ENCODE data around the gene PREX1. TPM values are rescaled to one million over a fixed set of nuclear protein-coding genes. Genes with fewer than 3 reads are reported as not detected.

The PREX1 gene
- total RNA-seq, 1 donor from 2014 or later, result 65.5 TPM

DNA sequence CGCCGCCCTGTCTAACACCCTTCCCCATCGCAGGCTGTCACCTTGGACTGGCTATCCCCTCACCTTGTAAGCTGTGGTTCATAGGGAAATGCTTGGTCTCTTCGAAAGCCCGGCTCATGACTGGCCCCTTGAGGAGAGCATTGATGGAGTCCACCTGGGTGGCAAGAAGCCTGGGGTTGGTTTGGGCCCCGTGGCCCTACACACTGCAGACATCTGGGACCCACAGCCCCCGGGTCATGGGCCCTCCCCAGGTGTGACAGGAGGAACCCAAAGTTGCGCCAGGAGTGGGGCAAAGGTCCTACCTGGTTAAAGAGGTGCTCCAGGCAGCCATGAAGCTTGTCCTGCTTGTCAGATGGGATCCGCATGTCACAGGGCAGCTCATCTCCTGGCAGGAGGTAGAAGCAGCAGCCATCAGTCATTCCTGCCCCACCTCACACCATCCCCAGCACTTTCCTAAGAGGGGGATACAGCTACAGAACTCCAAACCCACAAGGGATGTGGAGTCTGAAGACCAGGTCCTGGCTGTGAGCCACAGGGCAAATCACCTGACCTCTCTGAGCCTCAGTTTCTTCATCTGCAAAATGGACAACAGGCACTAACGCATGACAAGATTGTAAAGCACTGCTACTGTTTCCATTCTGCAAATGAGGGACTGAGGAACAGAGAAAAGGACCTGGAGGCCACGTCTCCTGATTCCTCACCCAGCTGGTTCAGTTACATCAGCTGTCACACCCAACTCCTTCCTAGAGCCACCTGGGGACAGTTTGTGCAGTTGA lies 185.5 kb downstream of the PREX1 start:
- Mint-ChIP-seq H3K4me1 (no peaks in the 10 kb centered on the region), H3K36me3 (ENCODE audit: low read depth) (peaks cover 55% of the 10 kb centered on the region), H3K4me3 (no peak overlapping the region), H3K27ac (no peak overlapping the region), H3K9me3 (no peaks in the 10 kb centered on the region), H3K27me3 (no peaks in the 10 kb centered on the region)
- intact Hi-C loops (cut with micrococcal nuclease), result no loop called here
- no peak for DNase-seq

DNA sequence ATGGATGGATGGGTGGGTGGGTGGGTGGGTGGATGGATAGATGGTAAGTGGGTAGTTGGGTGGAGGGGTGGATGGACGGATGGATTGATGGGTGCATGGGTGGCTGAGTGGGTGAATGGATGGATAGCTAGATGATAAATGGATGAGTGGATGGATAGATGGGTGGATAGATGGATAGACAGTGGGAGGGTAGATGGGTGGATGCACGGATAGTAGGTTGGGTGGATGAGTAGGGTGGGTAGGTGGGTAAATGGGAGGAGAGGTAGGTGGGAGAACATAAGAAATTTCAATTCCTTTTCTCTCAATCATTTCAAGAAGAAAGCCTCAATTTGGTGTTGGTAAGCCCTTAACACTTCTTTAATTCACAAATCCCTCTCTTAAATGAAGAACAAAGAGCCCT lies 186.9 kb downstream of the PREX1 start:
- H3K4me3 Mint-ChIP-seq, result no peak overlapping the region
- no peaks in the 10 kb centered on the region for H3K9me3 Mint-ChIP-seq
- no peaks in the 10 kb centered on the region for H3K27me3 Mint-ChIP-seq
- H3K27ac Mint-ChIP-seq, result no peak overlapping the region
- intact Hi-C loops (cut with micrococcal nuclease), result no loop called here
- no peaks in the 10 kb centered on the region for H3K4me1 Mint-ChIP-seq
- peaks cover 51% of the 10 kb centered on the region for H3K36me3 Mint-ChIP-seq (ENCODE audit: low read depth)
- no peak for DNase-seq

DNA sequence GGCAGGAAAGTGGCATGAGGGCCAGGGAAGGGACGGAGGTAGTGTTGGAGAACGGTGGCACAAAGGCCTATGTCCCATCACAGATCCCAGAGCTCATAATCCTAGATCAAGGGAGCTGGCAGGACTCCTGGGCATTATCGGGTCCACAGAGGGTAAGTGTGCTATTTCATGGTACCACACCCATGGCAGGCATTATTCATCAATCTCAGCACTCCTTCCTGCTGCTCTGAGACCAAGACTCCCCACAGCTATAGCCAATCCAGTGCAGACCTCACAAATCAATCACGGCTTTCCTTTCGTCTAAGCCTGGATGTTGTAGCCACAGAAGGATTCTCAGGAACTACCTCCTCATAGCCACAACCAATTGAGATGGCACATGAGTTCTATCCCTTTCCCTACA lies 187.9 kb downstream of the PREX1 start:
- intact Hi-C loops (cut with micrococcal nuclease), result no loop called here
- no peaks in the 10 kb centered on the region for H3K27me3 Mint-ChIP-seq
- H3K4me3 Mint-ChIP-seq, result no peak overlapping the region
- peaks cover 5% of the 10 kb centered on the region for H3K4me1 Mint-ChIP-seq
- peak overlapping the region; percentile 54 for H3K27ac Mint-ChIP-seq
- H3K36me3 Mint-ChIP-seq (ENCODE audit: low read depth), result peaks cover 54% of the 10 kb centered on the region
- no peak for DNase-seq
- no peaks in the 10 kb centered on the region for H3K9me3 Mint-ChIP-seq

DNA sequence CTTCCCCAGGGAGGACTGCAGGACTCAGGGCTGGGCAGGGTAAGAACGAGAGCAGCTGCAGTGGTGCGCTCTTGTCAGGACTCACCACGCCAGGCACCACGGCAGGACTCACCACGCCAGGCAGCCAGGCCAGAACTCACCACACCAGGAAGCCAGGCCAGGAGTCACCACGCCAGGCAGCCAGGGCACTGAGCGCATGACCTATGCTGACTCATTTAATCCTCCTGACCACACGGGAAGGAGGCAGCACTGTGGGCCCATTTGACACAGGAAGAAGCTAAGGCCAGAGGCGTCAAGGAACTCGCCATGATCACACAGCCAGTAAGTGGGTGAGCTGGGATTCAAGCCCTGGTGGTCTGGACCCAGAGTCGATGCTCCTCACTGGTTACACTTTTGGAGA lies 189.3 kb downstream of the PREX1 start:
- Mint-ChIP-seq H3K4me1 (peaks cover 5% of the 10 kb centered on the region), H3K9me3 (no peaks in the 10 kb centered on the region), H3K27me3 (no peaks in the 10 kb centered on the region), H3K36me3 (ENCODE audit: low read depth) (peaks cover 53% of the 10 kb centered on the region), H3K4me3 (no peak overlapping the region), H3K27ac (peak overlapping the region; percentile 3)
- DNase-seq, result no peak
- intact Hi-C loops (cut with micrococcal nuclease), result no loop called here

DNA sequence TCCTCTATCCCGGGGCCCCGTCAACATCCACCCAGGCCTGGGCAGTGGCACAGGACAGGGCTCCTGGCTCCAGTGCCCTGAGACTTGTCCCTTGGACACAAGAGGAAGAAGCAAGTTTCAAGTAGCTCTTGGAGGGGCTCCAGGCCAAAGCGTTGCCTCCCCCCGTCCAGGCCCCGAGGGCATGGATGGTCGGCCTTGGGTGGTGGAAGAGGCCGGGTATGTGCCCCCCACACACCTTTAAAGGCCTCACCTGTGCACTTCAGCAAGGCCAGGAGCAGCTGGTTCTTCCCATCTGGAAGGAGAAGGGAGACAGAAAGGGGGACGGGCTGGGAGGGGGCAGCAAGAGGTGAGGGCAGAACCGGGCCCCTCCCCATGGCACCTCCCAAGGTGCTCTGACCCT lies 190.3 kb downstream of the PREX1 start:
- Mint-ChIP-seq H3K9me3 (no peaks in the 10 kb centered on the region), H3K4me1 (peaks cover 5% of the 10 kb centered on the region), H3K36me3 (ENCODE audit: low read depth) (peaks cover 54% of the 10 kb centered on the region), H3K4me3 (no peak overlapping the region), H3K27me3 (no peaks in the 10 kb centered on the region), H3K27ac (no peak overlapping the region)
- DNase-seq, result no peak
- intact Hi-C loops (cut with micrococcal nuclease), result loop anchor here (2.0 kb wide), 1 partner anchor 267 kb away; no protein-coding TSS in a partner anchor

DNA sequence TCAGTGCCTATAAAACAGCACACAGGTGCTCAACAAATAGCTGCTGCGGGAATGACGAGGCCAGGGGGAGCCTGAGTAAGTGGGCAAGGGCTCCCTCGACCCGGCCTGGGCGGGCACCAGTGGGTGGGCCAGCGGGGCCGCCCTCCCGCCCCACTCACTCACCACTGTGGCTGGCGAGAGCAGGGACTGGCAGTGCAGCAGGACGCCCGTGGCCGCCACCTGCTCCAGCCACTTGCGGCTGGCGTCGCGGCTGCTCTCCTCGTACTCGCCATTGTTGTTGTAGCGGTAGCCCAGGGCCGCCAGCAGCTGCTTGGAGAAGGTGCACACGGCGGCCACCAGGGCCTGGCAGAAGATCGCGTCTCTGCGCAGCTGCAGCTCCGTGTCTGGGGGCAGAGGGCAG lies 191.5 kb downstream of the PREX1 start:
- Mint-ChIP-seq H3K4me1 (peaks cover 5% of the 10 kb centered on the region), H3K36me3 (ENCODE audit: low read depth) (peaks cover 52% of the 10 kb centered on the region), H3K27me3 (no peaks in the 10 kb centered on the region), H3K9me3 (no peaks in the 10 kb centered on the region), H3K27ac (no peak overlapping the region), H3K4me3 (no peak overlapping the region)
- intact Hi-C loops (cut with micrococcal nuclease), result loop anchor here (2.0 kb wide), 1 partner anchor 268 kb away; no protein-coding TSS in a partner anchor
- DNase-seq, result no peak

DNA sequence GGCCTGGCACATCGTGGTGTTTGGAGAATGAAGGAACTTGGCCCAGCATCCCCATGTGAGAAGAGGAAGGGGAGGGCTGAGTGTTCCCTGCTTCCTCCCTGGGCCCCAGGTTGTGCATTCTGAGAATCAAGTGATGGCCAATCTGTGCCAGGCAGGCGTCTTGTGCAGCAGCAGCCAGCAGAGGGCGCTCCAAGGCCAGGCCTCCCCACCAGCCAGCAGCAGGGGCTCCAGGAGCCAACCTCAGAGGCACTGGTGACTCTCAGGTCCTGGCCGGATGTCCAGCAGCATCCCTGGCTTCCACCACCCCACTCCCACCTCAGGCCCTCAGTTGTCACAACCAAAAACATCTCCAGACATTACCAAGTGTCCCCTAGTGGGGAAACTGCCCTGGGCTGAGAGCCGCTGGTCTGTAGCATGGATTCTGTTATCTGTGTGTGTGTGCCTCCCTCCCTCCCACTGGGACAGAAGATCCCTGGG lies 192.0 kb downstream of the PREX1 start:
- peaks cover 50% of the 10 kb centered on the region for H3K36me3 Mint-ChIP-seq (ENCODE audit: low read depth)
- no peaks in the 10 kb centered on the region for H3K27me3 Mint-ChIP-seq
- H3K4me3 Mint-ChIP-seq, result no peak overlapping the region
- H3K9me3 Mint-ChIP-seq, result no peaks in the 10 kb centered on the region
- H3K4me1 Mint-ChIP-seq, result peaks cover 5% of the 10 kb centered on the region
- intact Hi-C loops (cut with micrococcal nuclease), result loop anchor here (1.0 to 2.0 kb wide), 2 partner anchors 21 to 269 kb away; no protein-coding TSS in a partner anchor
- DNase-seq, result peak; percentile 91
- peak overlapping the region; percentile 79 for H3K27ac Mint-ChIP-seq

DNA sequence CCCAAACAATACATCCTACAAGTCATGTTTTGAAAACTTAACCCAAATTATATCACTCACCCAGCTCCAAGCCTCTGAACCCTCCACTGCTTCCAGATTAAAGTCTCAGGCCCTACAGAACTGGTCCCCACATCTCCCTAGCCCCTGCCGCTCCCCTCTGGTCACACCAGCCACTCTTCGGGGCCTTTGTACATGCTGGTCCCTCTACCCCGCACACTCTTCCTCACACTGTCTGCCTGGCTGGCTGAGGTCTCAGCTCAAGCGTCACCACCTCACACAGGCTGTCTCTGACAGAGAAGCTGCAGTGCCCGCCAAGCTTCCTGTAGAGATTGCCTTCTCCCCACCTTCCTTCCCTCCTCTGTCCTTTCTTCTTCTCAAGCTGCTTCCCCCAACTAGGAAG lies 192.4 kb downstream of the PREX1 start:
- H3K9me3 Mint-ChIP-seq, result no peaks in the 10 kb centered on the region
- H3K27ac Mint-ChIP-seq, result peak overlapping the region; percentile 79
- H3K4me1 Mint-ChIP-seq, result peaks cover 5% of the 10 kb centered on the region
- intact Hi-C loops (cut with micrococcal nuclease), result loop anchor here (1.0 kb wide), 1 partner anchor 22 kb away; no protein-coding TSS in a partner anchor
- no peak overlapping the region for H3K4me3 Mint-ChIP-seq
- peaks cover 45% of the 10 kb centered on the region for H3K36me3 Mint-ChIP-seq (ENCODE audit: low read depth)
- no peaks in the 10 kb centered on the region for H3K27me3 Mint-ChIP-seq
- no peak for DNase-seq

DNA sequence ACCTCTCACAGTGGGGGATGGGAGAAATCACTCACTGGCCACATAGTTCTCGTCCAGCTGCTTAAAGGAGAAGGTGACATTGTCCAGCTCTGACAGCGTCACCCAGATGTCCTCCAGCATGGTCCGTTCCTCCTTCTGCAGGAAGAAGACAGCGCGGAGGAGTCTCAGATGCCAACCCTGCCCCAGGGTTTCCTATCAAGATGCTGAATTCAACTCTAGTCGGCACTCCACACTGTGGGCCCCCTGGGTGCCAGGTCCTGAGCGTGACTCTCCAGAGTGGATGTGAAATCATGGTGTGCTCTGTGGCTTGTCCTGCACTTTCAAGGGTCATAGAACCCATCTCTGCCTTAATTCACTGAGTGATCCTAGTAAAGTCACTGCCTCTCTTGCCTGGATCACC lies 193.2 kb downstream of the PREX1 start:
- Mint-ChIP-seq H3K27me3 (no peaks in the 10 kb centered on the region), H3K9me3 (no peaks in the 10 kb centered on the region), H3K4me1 (peaks cover 6% of the 10 kb centered on the region), H3K36me3 (ENCODE audit: low read depth) (peaks cover 44% of the 10 kb centered on the region), H3K4me3 (no peak overlapping the region), H3K27ac (no peak overlapping the region)
- no peak for DNase-seq
- intact Hi-C loops (cut with micrococcal nuclease), result loop anchor here (1.0 kb wide), 1 partner anchor 23 kb away; no protein-coding TSS in a partner anchor

DNA sequence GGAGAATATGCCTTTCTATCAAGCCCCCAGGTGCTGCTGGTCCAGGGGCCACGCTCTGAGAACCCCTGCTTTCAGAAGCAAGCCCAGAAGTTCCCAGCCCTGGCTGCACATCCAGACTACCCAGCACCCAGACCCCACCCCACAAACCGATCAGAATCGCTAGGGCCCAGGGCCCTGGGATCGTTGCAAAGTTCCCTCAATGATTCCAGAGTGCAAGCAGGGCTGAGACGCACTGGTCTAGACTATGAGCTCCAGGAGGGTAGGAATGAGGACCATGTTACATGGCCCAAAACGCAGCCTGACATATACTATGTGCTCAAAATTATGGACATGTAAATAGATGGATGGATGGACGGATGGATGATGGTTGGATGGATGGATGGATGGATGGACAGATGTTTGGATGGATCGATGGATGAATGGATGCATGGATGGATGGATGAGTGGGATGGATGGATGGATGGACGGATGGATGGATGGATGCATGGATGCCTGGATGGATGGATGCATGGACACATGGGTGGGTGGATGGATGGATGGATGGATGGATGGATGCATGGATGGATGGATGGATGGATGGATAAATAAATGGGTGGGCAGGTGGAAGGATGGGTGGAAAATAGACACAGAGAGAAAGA lies 194.1 kb downstream of the PREX1 start:
- peak overlapping the region; percentile 32 for H3K27ac Mint-ChIP-seq

DNA sequence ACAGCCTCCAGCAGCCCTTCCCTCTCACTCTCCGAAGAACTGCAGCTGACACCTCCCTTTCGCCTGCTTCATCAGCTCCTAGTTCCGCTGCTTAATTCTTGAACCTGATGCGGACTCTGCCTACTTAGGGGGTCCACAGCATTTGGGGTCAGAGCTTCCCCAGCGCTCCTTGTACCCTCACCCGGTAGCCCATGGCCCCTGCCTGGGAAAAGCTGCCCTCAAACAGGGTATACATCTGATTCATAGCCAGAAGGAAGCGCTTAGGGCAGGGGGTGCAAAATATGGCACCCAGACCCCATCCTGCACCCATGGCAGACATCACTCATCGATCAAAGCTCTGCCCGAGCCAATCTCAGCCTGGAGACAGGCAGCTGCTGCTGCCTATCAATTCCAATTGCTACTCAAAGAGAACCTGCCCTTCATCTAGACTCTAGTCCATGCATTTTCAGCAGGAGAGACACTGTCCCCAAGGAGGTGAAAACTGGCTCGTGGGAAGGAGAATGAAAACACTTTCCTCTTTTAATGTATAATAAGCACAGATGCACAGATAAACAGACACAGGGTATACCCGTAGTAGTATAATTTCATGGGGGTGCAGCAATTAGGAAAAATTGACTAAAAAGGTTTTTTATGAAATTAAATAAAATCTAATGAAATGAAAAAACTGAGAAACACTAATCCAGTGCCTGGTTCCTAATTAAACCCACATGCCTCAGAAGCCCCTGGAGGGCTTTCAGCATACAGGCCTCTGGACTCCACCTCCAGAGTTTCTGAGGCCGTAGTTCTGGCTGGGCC lies 194.8 kb downstream of the PREX1 start:
- H3K4me1 Mint-ChIP-seq, result peaks cover 7% of the 10 kb centered on the region
- H3K27me3 Mint-ChIP-seq, result no peaks in the 10 kb centered on the region
- intact Hi-C loops (cut with micrococcal nuclease), result no loop called here
- peaks cover 41% of the 10 kb centered on the region for H3K36me3 Mint-ChIP-seq (ENCODE audit: low read depth)
- DNase-seq, result no peak
- no peaks in the 10 kb centered on the region for H3K9me3 Mint-ChIP-seq
- no peak overlapping the region for H3K4me3 Mint-ChIP-seq
- H3K27ac Mint-ChIP-seq, result no peak overlapping the region

More for the DNA sequence above, 194.1 kb downstream of the PREX1 start:
- peaks cover 43% of the 10 kb centered on the region for H3K36me3 Mint-ChIP-seq (ENCODE audit: low read depth)
- H3K4me1 Mint-ChIP-seq, result peaks cover 7% of the 10 kb centered on the region
- DNase-seq, result no peak
- H3K4me3 Mint-ChIP-seq, result no peak overlapping the region
- intact Hi-C loops (cut with micrococcal nuclease), result no loop called here
- H3K9me3 Mint-ChIP-seq, result no peaks in the 10 kb centered on the region
- H3K27me3 Mint-ChIP-seq, result no peaks in the 10 kb centered on the region

DNA sequence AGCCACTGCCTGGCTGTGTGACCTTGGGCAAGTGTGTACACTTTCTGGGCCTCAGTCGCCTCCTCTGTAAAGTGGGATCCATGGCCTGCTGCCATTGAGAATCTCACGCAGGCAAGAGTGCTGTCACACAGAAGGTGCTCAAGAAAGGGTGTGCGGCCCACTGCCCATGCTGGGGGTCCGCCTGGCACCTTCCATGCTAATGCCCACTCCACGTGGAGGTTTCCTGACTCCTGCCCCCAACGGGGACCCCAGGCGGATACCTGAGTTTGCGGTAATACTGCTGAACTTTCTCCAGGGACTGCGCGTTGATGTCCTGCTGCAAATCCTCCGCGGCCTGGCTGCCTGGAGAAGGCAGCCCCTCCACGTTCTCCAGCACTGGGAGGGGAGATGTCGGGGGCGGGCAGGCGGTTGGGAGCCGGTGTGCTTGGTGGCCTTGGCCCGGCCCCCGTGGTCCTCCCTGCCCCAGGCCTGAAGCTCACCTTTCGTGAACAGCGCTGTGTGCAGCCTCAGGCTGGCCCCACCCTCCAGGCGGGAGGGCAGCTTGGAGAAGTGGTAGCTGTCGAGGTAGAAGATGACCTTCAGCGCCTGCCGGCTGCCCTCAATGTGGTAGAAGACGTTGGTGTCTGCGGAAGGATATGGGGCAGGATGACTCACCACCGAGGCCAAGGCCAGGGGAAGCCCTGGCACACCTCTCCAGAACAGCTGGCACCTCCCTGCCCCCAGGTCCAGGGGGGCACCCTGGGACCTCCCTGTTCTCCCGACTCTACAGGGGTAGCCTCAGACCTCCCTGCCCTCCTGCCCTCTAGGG lies 195.6 kb downstream of the PREX1 start:
- H3K4me1 Mint-ChIP-seq, result peaks cover 8% of the 10 kb centered on the region
- DNase-seq, result no peak
- H3K4me3 Mint-ChIP-seq, result no peak overlapping the region
- H3K27me3 Mint-ChIP-seq, result no peaks in the 10 kb centered on the region
- peaks cover 40% of the 10 kb centered on the region for H3K36me3 Mint-ChIP-seq (ENCODE audit: low read depth)
- intact Hi-C loops (cut with micrococcal nuclease), result no loop called here
- no peak overlapping the region for H3K27ac Mint-ChIP-seq
- no peaks in the 10 kb centered on the region for H3K9me3 Mint-ChIP-seq

Measured in activated CD4-positive, alpha-beta T cell treated with anti-CD3 and anti-CD28 coated beads, Interleukin-2, amount 10 ng/mL, durations not matched to agents 24 days and 14 days (primary cell).